Ishikawa (cell line): ENCODE data around the gene E2F1.

Experiments used
- CEBPB ChIP-seq: IDR thresholded peaks from 2 replicates; pipeline ENCODE4 v1.6.1; 2012
- CREB1 ChIP-seq: IDR thresholded peaks from 2 replicates; pipeline ENCODE4 v1.6.1; 2012; ENCODE audit warnings: low read depth
- EGR1 ChIP-seq: IDR thresholded peaks from 2 replicates; pipeline ENCODE4 v1.6.1; 2012
- EP300 ChIP-seq: IDR thresholded peaks from 2 replicates; pipeline ENCODE4 v1.6.1; 2012; ENCODE audit warnings: borderline replicate concordance
- FOXM1 ChIP-seq: IDR thresholded peaks from 2 replicates; pipeline ENCODE4 v1.6.1; 2012; ENCODE audit warnings: low read depth, borderline replicate concordance
- MAX ChIP-seq: IDR thresholded peaks from 2 replicates; pipeline ENCODE4 v1.6.1; 2012
- NFIC ChIP-seq: IDR thresholded peaks from 2 replicates; pipeline ENCODE4 v1.6.1; 2012
- RAD21 ChIP-seq: IDR thresholded peaks from 2 replicates; pipeline ENCODE4 v1.6.1; 2012; ENCODE audit warnings: low read depth
- REST ChIP-seq: IDR thresholded peaks from 2 replicates; pipeline ENCODE4 v1.6.1; 2012; ENCODE audit warnings: low read depth, mild to moderate bottlenecking
- TAF1 ChIP-seq: IDR thresholded peaks from 2 replicates; pipeline ENCODE4 v1.6.1; 2012; ENCODE audit warnings: low read depth, mild to moderate bottlenecking
- USF1 ChIP-seq: IDR thresholded peaks from 2 replicates; pipeline ENCODE4 v1.6.1; 2012
- YY1 ChIP-seq: IDR thresholded peaks from 2 replicates; pipeline ENCODE4 v1.6.1; 2012; ENCODE audit warnings: low read depth
- ZBTB7A ChIP-seq: IDR thresholded peaks from 2 replicates; pipeline ENCODE4 v1.6.1; 2012; ENCODE audit warnings: low read depth

DNA sequence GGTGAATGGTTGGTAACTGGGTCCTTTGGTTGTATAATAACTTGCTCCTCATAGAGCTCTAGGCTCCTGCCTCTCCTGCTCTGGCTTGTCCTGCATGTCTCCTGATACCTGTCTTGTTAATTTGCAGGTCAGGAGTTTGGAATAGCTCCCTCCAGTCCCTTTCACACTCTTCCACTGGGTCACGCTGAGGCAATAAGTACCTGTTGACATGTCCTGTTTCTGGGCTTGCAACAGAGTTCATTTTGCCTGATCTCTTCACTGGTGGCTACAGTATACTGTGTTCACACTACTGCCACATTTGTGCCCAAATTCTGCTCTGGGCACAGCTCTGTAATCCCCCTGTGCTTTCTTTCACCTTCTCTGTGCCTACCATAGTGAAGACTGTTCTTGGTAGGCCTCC lies 49.4 kb downstream of the E2F1 start:
- TF ChIP-seq MAX = no peak
- no peak for TF ChIP-seq USF1
- no peak for TF ChIP-seq REST
- no peak for TF ChIP-seq TAF1
- no peak for TF ChIP-seq YY1
- TF ChIP-seq EP300 = no peak
- no peak for TF ChIP-seq EGR1
- TF ChIP-seq NFIC = no peak
- no peak for TF ChIP-seq CREB1
- TF ChIP-seq CEBPB = no peak
- no peak for TF ChIP-seq RAD21
- TF ChIP-seq ZBTB7A = no peak
- no peak for TF ChIP-seq FOXM1
